HG03521 (cell line): Measurements from ENCODE around the gene USP2.

Source experiments
- ATAC-seq: cut with Tn5 transposase; IDR thresholded peaks from one replicate; pipeline ENCODE4 v1.9.1; 2021; ENCODE audit warnings: mild to moderate bottlenecking, moderate library complexity; ENCODE audit not compliant: unreplicated experiment

The USP2 gene

GRCh38 chr11:119363851-119364590 is 17.5 kb downstream of the USP2 start:
- ATAC-seq = peak; percentile 54

GRCh38 chr11:119363081-119363850 is 18.2 kb downstream of the USP2 start:
- ATAC-seq = no peak

- ATAC-seq = no peak
Measured at GRCh38 chr11:119362741-119363080, 18.8 kb downstream of the USP2 start.

GRCh38 chr11:119361941-119362725 is 19.4 kb downstream of the USP2 start:
- no peak for ATAC-seq

- ATAC-seq = no peak
Measured at GRCh38 chr11:119361056-119361787, 20.3 kb downstream of the USP2 start.

GRCh38 chr11:119359365-119360214 is 21.9 kb downstream of the USP2 start:
- ATAC-seq = no peak

GRCh38 chr11:119357074-119357473 is 24.4 kb downstream of the USP2 start:
- no peak for ATAC-seq

GRCh38 chr11:119356349-119357031 is 25.0 kb downstream of the USP2 start:
- ATAC-seq = peak; percentile 66

- no peak for ATAC-seq
Measured at GRCh38 chr11:119355091-119355843, 26.2 kb downstream of the USP2 start.

GRCh38 chr11:119352857-119353260 is 28.6 kb downstream of the USP2 start:
- no peak for ATAC-seq

GRCh38 chr11:119351232-119351631 is 30.3 kb downstream of the USP2 start:
- ATAC-seq = no peak

- ATAC-seq = no peak
Measured at GRCh38 chr11:119350302-119350701, 31.2 kb downstream of the USP2 start.

GRCh38 chr11:119347940-119348605 is 33.4 kb downstream of the USP2 start:
- no peak for ATAC-seq

GRCh38 chr11:119347242-119347641 is 34.2 kb downstream of the USP2 start:
- no peak for ATAC-seq

- ATAC-seq = no peak
Measured at GRCh38 chr11:119346605-119347004, 34.9 kb downstream of the USP2 start, which contains the start of gene MFRP. TSS of gene MFRP (minus strand) at chr11:119346705. CDS start at chr11:119346513, 192 bp downstream.

- no peak for ATAC-seq
Measured at GRCh38 chr11:119345685-119346084, 35.8 kb downstream of the USP2 start.

- no peak for ATAC-seq
Measured at GRCh38 chr11:119344291-119345010, 37.0 kb downstream of the USP2 start.
